Natural killer cell (primary cell): Measurements from ENCODE around the gene UXS1. TPM values are rescaled to one million over a fixed set of nuclear protein-coding genes. Genes with fewer than 3 reads are reported as not detected.
A peak's percentile ranks its signal among the peaks of the same experiment; 100 is the strongest.

Source experiments
- ATAC-seq, 3 donors: fragments of 150-1000 bp in 2 of 3; fragments of 200-7000 bp in 1 of 3; cut with Tn5 transposase; 1 replicate in 1 of 3; 2 replicates in 2 of 3; pipeline ENCODE4 v1.10.0; 2021; ENCODE audit warnings: mild to moderate bottlenecking in 2 of 3, moderate library complexity in 2 of 3
- DNase-seq, 2 donors: peaks; one replicate each; pipeline versions ENCODE4 v3.0.0 to v3.0.0-alpha.2; 2013 to 2021; ENCODE audit warnings: mixed read lengths in 1 of 2
- H3K27ac ChIP-seq: one replicate; pipeline ENCODE4 v1.5.1; 2013; ENCODE audit warnings: mild to moderate bottlenecking, low read length
- H3K27me3 ChIP-seq: one replicate; pipeline ENCODE4 v1.6.1; 2013; ENCODE audit warnings: low read length; ENCODE audit not compliant: control insufficient read depth, insufficient read depth
- H3K36me3 ChIP-seq: one replicate; pipeline ENCODE4 v1.6.1; 2013; ENCODE audit warnings: low read length; ENCODE audit not compliant: control insufficient read depth, insufficient read depth
- H3K4me1 ChIP-seq: one replicate; pipeline ENCODE4 v1.6.1; 2013; ENCODE audit warnings: low read length; ENCODE audit not compliant: control insufficient read depth, insufficient read depth
- H3K4me3 ChIP-seq: one replicate; pipeline ENCODE4 v1.5.1; 2013; ENCODE audit warnings: low read length
- H3K9me3 ChIP-seq: one replicate; pipeline ENCODE4 v1.6.1; 2013; ENCODE audit warnings: low read length; ENCODE audit not compliant: control insufficient read depth, insufficient read depth
- H3K27ac Mint-ChIP-seq, 2 donors: one replicate each; pipeline ENCODE4 v1.8.0; 2022; ENCODE audit warnings: mild to moderate bottlenecking in 2 of 2, mixed read lengths in 2 of 2, moderate library complexity in 1 of 2
- H3K27me3 Mint-ChIP-seq, 2 donors: one replicate each; pipeline ENCODE4 v1.8.0; 2022; ENCODE audit warnings: low read depth in 2 of 2, mixed read lengths in 2 of 2
- H3K36me3 Mint-ChIP-seq: one replicate; pipeline ENCODE4 v1.8.0; 2022; ENCODE audit warnings: mixed read lengths
- H3K4me1 Mint-ChIP-seq, 2 donors: one replicate each; pipeline ENCODE4 v1.8.0; 2022; ENCODE audit warnings: mixed read lengths in 2 of 2
- H3K4me3 Mint-ChIP-seq: one replicate; pipeline ENCODE4 v1.8.0; 2022; ENCODE audit warnings: mild to moderate bottlenecking, moderate library complexity, mixed read lengths
- H3K9me3 Mint-ChIP-seq, 2 donors: one replicate each; pipeline ENCODE4 v1.8.0; 2022; ENCODE audit warnings: mixed read lengths in 2 of 2
- WGBS: methylation state at CpG from one replicate; pipeline ENCODE4 v1.1.7; 2013; ENCODE audit warnings: missing lambda C conversion rate; ENCODE audit not compliant: insufficient coverage; 5-methylcytosine and 5-hydroxymethylcytosine counted together
- intact Hi-C: fragments of 100-400 bp; cut with micrococcal nuclease; formaldehyde crosslinking; loops from one replicate; pipeline ENCODE4 v1.14.2; 2022
- total RNA-seq, 4 donors: library from RNA; stranded (reverse); fragments of 120-200 nt in 1 of 4; gene quantifications; one replicate each; pipeline versions ENCODE4 v1.2.3 to v1.2.4, GENCODE V29; 2013 to 2022
- TF ChIP-seq, protein P1 (sequence below): fragments of 200-600 bp; IDR thresholded peaks from one replicate; pipeline ENCODE4 v1.8.0; 2022; ENCODE audit warnings: antibody characterized with exemption

Gene UXS1
- total RNA-seq, 3 donors from 2014 or later (not counting 1 experiment from before 2014, with no cell fraction given), result 36.3 to 60.4 (median 37.5) TPM

DNA sequence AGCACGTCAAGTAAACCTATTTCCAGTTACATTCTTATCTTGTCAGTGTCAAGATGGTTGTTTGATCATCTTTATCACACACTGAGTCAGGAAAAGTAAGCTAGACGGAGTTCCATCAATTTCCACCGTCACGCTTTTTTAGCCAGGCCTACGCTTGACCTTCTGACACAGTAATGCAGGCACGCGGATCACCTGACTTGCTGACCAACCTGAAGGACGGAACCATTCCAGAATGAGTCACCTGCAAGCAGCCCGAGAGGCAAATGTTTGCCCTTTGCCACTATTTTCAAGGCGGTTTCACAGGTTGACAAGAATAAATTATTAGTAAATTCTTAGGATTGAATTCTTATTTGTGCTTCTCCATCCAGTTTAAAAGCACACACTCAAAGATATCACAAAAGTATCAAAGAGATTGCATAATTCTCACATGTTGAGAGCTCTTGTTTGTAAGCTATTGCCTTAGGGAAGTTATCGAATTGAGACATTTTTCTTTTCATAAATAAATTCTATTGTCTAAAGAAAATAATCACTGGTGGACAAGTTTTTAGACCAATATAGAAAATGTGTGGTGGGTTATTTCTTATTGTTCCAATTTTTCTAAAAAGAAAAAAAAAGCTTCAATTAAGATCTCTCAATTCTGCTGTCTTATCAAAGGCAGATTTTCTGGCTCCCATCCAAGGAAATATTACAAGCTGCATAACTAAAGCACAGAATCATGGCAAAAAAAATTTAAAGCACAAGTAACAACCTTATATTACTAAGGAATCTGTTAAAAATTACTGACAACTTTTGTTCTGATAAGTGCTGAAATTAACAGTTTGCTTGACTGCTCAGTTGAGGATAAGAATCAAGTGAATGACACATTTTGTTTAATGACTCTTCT is 31.9 kb downstream of the UXS1 start:
- intact Hi-C loops, result no loop called here
- H3K4me1 ChIP-seq, result peaks cover 35% of the 10 kb centered on the region
- DNase-seq, result peak in 1 of 2 donors; percentile 62

DNA sequence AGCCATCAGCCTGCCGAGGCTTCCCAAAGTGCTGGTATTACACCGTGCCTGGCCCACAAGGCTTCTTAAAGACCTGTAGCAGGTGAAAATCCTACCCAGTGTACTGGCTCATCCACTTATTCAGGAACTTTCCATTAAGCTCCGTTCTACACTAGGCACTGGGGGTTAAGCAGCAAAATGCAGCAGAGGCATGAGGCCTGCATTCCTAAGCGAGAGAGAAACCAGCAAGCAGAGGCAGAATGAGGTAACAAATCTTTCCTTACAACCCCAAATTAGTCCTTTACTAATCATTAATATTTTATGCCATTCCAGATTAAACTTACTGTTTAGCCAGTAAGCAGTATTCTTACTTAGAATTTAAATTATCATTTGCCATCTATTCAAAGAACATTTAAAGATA is 32.8 kb downstream of the UXS1 start:
- H3K27me3 Mint-ChIP-seq, result no peaks in the 10 kb centered on the region
- Histone ChIP-seq H3K4me1 (peaks cover 35% of the 10 kb centered on the region), H3K27ac (peak overlapping the region; percentile 94), H3K27me3 (no peaks in the 10 kb centered on the region), H3K4me3 (no peak overlapping the region), H3K9me3 (no peaks in the 10 kb centered on the region), H3K36me3 (no peaks in the 10 kb centered on the region)
- H3K36me3 Mint-ChIP-seq, result peaks cover 7% of the 10 kb centered on the region
- H3K9me3 Mint-ChIP-seq, result no peaks in the 10 kb centered on the region
- DNase-seq, result no peak
- 77% methylated on average over 4 of the region's 4 CpGs for WGBS
- H3K4me3 Mint-ChIP-seq, result peak overlapping the region; percentile 66
- no peak for ATAC-seq
- TF ChIP-seq, protein P1, sequence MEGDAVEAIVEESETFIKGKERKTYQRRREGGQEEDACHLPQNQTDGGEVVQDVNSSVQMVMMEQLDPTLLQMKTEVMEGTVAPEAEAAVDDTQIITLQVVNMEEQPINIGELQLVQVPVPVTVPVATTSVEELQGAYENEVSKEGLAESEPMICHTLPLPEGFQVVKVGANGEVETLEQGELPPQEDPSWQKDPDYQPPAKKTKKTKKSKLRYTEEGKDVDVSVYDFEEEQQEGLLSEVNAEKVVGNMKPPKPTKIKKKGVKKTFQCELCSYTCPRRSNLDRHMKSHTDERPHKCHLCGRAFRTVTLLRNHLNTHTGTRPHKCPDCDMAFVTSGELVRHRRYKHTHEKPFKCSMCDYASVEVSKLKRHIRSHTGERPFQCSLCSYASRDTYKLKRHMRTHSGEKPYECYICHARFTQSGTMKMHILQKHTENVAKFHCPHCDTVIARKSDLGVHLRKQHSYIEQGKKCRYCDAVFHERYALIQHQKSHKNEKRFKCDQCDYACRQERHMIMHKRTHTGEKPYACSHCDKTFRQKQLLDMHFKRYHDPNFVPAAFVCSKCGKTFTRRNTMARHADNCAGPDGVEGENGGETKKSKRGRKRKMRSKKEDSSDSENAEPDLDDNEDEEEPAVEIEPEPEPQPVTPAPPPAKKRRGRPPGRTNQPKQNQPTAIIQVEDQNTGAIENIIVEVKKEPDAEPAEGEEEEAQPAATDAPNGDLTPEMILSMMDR, result no peak
- peaks cover 42 to 46% of the 10 kb centered on the region in 2 donors for H3K4me1 Mint-ChIP-seq
- intact Hi-C loops, result no loop called here
- peak overlapping the region; percentile 92 to 94 for H3K27ac Mint-ChIP-seq

More for the DNA sequence above, 31.9 kb downstream of the UXS1 start:
- Histone ChIP-seq H3K27ac (peak overlapping the region; percentile 94), H3K4me3 (no peak overlapping the region), H3K27me3 (no peaks in the 10 kb centered on the region), H3K36me3 (no peaks in the 10 kb centered on the region), H3K9me3 (no peaks in the 10 kb centered on the region)
- Mint-ChIP-seq H3K4me3 (peak overlapping the region; percentile 66), H3K9me3 (no peaks in the 10 kb centered on the region), H3K27me3 (no peaks in the 10 kb centered on the region), H3K27ac (peak overlapping the region; percentile 92 to 94), H3K4me1 (peaks cover 42 to 46% of the 10 kb centered on the region in 2 donors), H3K36me3 (peaks cover 5% of the 10 kb centered on the region)
- TF ChIP-seq, protein P1, result no peak
- ATAC-seq, result no peak
- WGBS, result 91% methylated on average over 8 of the region's 11 CpGs

DNA sequence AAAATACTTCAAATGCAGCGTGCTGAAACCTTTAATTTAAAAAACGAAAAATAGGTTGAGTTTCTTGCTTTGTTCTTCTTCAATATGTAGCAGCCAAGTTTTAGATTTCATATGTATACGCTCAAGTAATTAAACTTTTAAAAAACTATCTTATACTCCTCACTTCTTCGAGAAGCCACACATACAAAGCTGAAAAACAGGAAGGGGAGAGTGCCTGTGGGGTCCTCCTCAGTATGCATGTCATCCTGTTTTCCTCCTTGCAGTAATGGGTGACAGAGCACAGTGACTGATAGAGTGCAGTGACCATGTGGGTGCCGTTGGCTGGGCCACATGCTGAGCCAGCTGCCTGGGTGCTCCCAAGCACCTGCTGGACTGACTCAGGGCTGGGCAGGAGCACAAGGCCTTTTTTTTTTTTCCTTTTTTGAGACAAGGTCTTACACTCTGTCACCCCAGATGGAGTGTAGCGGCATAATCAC is 33.3 kb downstream of the UXS1 start:
- no peaks in the 10 kb centered on the region for H3K9me3 Mint-ChIP-seq
- intact Hi-C loops, result loop anchor here (1.0 kb wide), 1 partner anchor 33 kb away; the partner anchor contains the start of gene UXS1
- Histone ChIP-seq H3K27ac (peak overlapping the region; percentile 94), H3K4me1 (peaks cover 35% of the 10 kb centered on the region), H3K36me3 (no peaks in the 10 kb centered on the region), H3K27me3 (no peaks in the 10 kb centered on the region), H3K4me3 (peak overlapping the region; percentile 56), H3K9me3 (no peaks in the 10 kb centered on the region)
- DNase-seq (peak in 1 of 2 donors; percentile 69), ATAC-seq (peak; percentile 50 to 66 (median 52))
- H3K4me1 Mint-ChIP-seq, result peaks cover 42 to 46% of the 10 kb centered on the region in 2 donors
- peak overlapping the region; percentile 92 to 94 for H3K27ac Mint-ChIP-seq
- 6% methylated on average over 5 of the region's 6 CpGs for WGBS
- peak overlapping the region; percentile 90 for H3K4me3 Mint-ChIP-seq
- peaks cover 7% of the 10 kb centered on the region for H3K36me3 Mint-ChIP-seq
- no peaks in the 10 kb centered on the region for H3K27me3 Mint-ChIP-seq
- TF ChIP-seq, protein P1, result no peak
